Body of pancreas (tissue), 4 donors: Measurements from ENCODE around the gene GFRA4. TPM values are rescaled to one million over a fixed set of nuclear protein-coding genes. Genes with fewer than 3 reads are reported as not detected.

Source experiments
- ATAC-seq: fragments of 150-250 bp; one replicate; pipeline ENCODE4 v1.9.1; 2016
- DNase-seq, 4 donors: peaks; one replicate each; pipeline ENCODE4 v3.0.0-alpha.2; 2019
- H3K27ac ChIP-seq, 4 donors: fragments of 200-600 bp; sonication (generic); 1 replicate in 3 of 4; 2 replicates in 1 of 4; pipeline versions ENCODE4 v1.5.1 to v1.6.1; 2016 to 2019; ENCODE audit warnings: mild to moderate bottlenecking in 1 of 4, mixed read lengths in 1 of 4, moderate library complexity in 1 of 4
- H3K27me3 ChIP-seq, 2 donors: fragments of 200-600 bp; sonication (generic); one replicate each; pipeline ENCODE4 v1.6.0; 2016; ENCODE audit warnings: mild to moderate bottlenecking in 1 of 2
- H3K36me3 ChIP-seq, 2 donors: fragments of 200-600 bp; sonication (generic); replicated peaks in 1 of 2; 2 replicates each; pipeline ENCODE4 v1.5.1; 2016; ENCODE audit warnings: low read depth in 2 of 2; ENCODE audit not compliant: insufficient read depth in 1 of 2
- H3K4me1 ChIP-seq: fragments of 200-600 bp; sonication (generic); one replicate; pipeline ENCODE4 v1.6.0; 2016
- H3K4me3 ChIP-seq, 2 donors: fragments of 200-600 bp; sonication (generic); 1 replicate in 1 of 2; 2 replicates in 1 of 2; pipeline ENCODE4 v1.5.1; 2016 to 2019
- H3K9me3 ChIP-seq, 3 donors: fragments of 200-600 bp; sonication (generic); 1 replicate in 2 of 3; 2 replicates in 1 of 3; pipeline ENCODE4 v1.5.1; 2016
- POLR2A ChIP-seq, 3 donors: fragments of 450-650 bp; IDR thresholded peaks; one replicate each; pipeline ENCODE4 v1.6.1; 2016; ENCODE audit warnings: antibody characterized with exemption in 3 of 3, mild to moderate bottlenecking in 2 of 3
- WGBS, 2 donors: methylation state at CpG; one replicate each; pipeline ENCODE4 v1.1.5; 2017; 5-methylcytosine and 5-hydroxymethylcytosine counted together
- intact Hi-C: fragments of 100-400 bp; cut with DNase I; formaldehyde crosslinking; loops from one replicate; pipeline ENCODE4 v1.15.1; 2023
- total RNA-seq, 2 donors: library from RNA; depleted of rRNA; stranded (reverse); fragments of >200 nt; gene quantifications; one replicate each; pipeline ENCODE4 v1.1.0, GENCODE V29; 2016
- TF ChIP-seq, protein P1 (sequence below), 7 experiments: fragments of 450-650 bp in 4 of 7; fragments of 200-600 bp in 3 of 7; sonication (generic) in 3 of 7; IDR thresholded peaks; one replicate each; pipeline ENCODE4 v1.5.1; 2016 to 2019; ENCODE audit warnings: antibody characterized with exemption in 7 of 7

Gene GFRA4
- total RNA-seq, 2 donors from 2014 or later, result not detected

DNA sequence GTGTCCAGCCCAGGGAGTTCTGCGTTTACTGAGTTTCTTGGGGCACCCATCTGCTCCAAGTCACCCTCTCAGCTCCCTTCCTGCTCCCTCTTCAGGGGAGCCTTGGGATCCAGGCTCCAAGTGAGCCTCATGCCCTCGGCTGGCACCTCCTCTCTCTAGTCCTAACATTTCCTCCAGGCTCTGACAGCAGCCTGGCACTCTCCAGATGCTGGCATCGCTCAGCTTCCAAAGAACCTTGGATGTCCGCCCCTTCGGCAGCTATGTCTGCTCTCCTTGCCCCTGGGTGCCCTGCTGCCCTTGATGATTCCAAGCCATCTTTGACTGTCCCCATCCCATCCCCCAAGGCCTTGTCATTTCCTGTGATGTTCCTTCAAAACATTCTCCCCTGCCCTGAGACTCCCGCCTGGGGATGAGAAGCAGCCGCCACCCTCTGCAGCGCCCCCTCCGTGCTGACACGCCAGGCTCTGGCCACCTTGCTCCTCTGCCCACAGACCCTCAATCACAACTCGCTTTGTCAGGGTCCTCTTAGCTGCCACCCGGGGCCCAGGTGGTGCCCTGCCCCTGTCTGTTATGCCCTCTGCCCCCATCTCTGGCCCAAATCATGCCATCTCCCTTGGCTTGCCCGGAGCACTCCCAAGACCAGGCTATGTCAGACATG is 6.6 kb upstream of the GFRA4 start:
- TF ChIP-seq POLR2A (IDR thresholded peaks at IDR 0.05), result no peak
- TF ChIP-seq, protein P1, sequence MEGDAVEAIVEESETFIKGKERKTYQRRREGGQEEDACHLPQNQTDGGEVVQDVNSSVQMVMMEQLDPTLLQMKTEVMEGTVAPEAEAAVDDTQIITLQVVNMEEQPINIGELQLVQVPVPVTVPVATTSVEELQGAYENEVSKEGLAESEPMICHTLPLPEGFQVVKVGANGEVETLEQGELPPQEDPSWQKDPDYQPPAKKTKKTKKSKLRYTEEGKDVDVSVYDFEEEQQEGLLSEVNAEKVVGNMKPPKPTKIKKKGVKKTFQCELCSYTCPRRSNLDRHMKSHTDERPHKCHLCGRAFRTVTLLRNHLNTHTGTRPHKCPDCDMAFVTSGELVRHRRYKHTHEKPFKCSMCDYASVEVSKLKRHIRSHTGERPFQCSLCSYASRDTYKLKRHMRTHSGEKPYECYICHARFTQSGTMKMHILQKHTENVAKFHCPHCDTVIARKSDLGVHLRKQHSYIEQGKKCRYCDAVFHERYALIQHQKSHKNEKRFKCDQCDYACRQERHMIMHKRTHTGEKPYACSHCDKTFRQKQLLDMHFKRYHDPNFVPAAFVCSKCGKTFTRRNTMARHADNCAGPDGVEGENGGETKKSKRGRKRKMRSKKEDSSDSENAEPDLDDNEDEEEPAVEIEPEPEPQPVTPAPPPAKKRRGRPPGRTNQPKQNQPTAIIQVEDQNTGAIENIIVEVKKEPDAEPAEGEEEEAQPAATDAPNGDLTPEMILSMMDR (IDR thresholded peaks at IDR 0.05), result no peak
- H3K36me3 ChIP-seq, result no peaks in the 10 kb centered on the region
- H3K4me1 ChIP-seq, result peaks cover 10% of the 10 kb centered on the region
- H3K27ac ChIP-seq, result no peak overlapping the region
- intact Hi-C loops, result loop anchor here (10.0 kb wide), 2 partner anchors 185 to 405 kb away; no protein-coding TSS in a partner anchor
- H3K27me3 ChIP-seq, result peaks cover 0 to 28% of the 10 kb centered on the region in 2 donors
- no peak for DNase-seq
- ATAC-seq, result no peak
- H3K9me3 ChIP-seq, result no peaks in the 10 kb centered on the region
- WGBS, 2 donors, result 81% methylated on average over 13 of the region's 13 CpGs
- no peak overlapping the region for H3K4me3 ChIP-seq

DNA sequence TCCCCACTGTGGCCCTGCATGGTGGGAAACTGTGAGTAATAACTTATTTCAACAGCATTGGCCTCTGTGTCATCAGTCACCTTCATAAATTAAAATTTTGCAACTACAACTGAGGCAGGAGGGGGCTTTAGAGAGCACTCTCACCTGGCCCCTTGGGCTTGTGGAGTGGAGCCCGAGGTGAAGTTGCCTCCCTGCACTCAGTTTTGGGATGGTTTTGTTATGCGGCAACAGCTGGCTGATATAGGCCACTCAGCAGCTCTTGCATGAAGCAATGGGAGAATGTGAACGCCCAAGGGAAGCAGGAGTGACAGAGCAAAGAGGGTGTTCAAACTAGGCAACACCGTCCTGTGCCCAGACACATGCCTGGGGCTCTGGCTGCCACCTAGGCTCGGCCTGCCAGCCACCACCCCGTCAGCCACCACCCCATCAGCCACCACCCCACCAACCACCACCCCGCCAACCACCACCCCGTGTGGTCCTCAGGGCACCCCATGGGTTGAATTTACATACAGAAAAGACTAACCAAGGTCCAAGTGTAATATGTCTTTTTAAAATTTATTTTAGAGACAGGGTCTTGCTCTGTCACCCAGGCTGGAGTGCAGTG is 4.3 kb upstream of the GFRA4 start:
- 86% methylated on average over 7 to 8 of the region's 8 CpGs for WGBS, 2 donors
- ATAC-seq, result no peak
- H3K9me3 ChIP-seq, result no peaks in the 10 kb centered on the region
- H3K27ac ChIP-seq, result no peak overlapping the region
- peaks cover 0 to 18% of the 10 kb centered on the region in 2 donors for H3K27me3 ChIP-seq
- no peak for TF ChIP-seq POLR2A (IDR thresholded peaks at IDR 0.05)
- TF ChIP-seq, protein P1 (IDR thresholded peaks at IDR 0.05), result no peak
- H3K4me1 ChIP-seq, result peaks cover 4% of the 10 kb centered on the region
- intact Hi-C loops, result no loop called here
- H3K4me3 ChIP-seq, result no peak overlapping the region
- DNase-seq, result no peak
- no peaks in the 10 kb centered on the region for H3K36me3 ChIP-seq

DNA sequence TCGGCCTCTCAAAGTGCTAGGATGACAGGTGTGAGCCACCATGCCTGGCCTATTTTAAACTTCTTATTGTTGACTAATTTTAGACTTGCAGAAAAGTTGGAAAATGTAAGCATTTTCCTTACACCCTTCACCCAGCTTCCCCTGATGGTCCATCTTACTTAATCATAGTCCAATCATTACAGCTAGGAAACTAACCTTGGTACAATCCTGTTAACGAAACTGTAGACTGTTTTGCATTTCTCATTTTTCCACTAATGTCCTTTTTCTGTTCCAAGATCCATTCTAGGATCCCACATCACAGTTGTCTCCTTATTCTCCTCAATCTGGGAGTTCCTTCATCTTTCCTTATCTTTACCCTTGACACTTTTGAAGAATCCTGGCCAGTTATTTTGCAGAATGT is 659 bp upstream of the GFRA4 start:
- Histone ChIP-seq H3K27me3 (peaks cover 0 to 4% of the 10 kb centered on the region in 2 donors), H3K27ac (no peak overlapping the region), H3K4me3 (no peak overlapping the region), H3K9me3 (no peaks in the 10 kb centered on the region), H3K4me1 (peaks cover 10% of the 10 kb centered on the region), H3K36me3 (no peaks in the 10 kb centered on the region)
- ATAC-seq, result no peak
- intact Hi-C loops, result no loop called here
- TF ChIP-seq, protein P1 (IDR thresholded peaks at IDR 0.05), result no peak
- no peak for TF ChIP-seq POLR2A (IDR thresholded peaks at IDR 0.05)
- WGBS, 2 donors, result 76 to 83% methylated on average over 2 of the region's 2 CpGs
- no peak for DNase-seq

DNA sequence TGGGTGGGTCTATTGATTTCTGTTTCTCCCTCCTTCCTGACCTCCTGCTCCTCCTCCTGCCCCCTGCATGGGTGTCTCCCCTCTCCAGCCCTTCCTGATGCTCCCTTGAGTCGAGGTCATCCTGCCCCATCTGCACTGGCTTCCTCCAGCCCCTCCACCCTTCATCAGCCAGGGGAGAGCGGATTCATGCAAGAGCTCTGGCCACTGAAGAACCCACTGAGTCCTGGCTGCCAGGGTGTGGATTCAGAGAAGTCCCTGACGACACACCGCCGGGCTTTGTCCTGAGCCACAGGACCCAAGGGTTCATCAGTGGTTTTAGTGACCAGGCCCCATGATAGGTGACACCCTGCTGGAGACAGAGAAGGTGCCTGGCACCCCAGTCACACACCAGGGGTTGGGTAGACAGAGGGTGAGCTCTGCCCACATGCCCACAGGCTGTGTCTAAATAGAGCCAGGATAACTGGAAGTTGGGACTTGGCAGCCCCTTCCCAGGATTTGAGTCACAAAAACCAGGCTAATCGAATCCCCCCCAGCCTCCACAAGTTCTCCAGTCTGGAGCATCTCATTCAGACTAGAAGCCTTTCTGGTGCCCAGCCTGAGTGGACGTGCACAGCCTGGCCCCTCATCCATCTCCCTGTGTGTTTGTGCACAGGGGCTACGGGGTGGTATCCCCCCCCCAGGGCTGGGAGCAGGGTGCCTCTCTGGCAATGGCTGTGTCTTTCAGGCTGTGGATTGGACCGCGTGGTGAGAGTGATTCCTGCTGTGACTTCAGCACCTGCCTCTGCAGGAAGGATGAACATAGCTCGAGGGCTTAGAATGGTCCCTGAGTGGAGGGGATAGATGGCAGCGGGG is 1.2 kb downstream of the GFRA4 start:
- Histone ChIP-seq H3K27ac (no peak overlapping the region), H3K9me3 (no peaks in the 10 kb centered on the region), H3K36me3 (no peaks in the 10 kb centered on the region), H3K4me1 (peaks cover 10% of the 10 kb centered on the region), H3K4me3 (no peak overlapping the region), H3K27me3 (peaks cover 0 to 4% of the 10 kb centered on the region in 2 donors)
- ATAC-seq (no peak), DNase-seq (no peak)
- WGBS, 2 donors, result 43 to 56% methylated on average over 6 to 12 of the region's 12 CpGs
- TF ChIP-seq POLR2A (IDR thresholded peaks at IDR 0.05), result no peak
- intact Hi-C loops, result no loop called here
